GM12891 (cell line): Measurements from ENCODE around the gene NLGN1.

Experiments
- POLR2A ChIP-seq: IDR thresholded peaks from 2 replicates; pipeline ENCODE4 v1.6.1; 2011; ENCODE audit warnings: low read depth, low read length, control low read depth
- SPI1 ChIP-seq: IDR thresholded peaks from 2 replicates; pipeline ENCODE4 v1.6.1; 2011; ENCODE audit warnings: low read depth, low read length, control low read depth
- TAF1 ChIP-seq: IDR thresholded peaks from 2 replicates; pipeline ENCODE4 v1.6.1; 2011; ENCODE audit warnings: low read depth, low read length, control low read depth

DNA sequence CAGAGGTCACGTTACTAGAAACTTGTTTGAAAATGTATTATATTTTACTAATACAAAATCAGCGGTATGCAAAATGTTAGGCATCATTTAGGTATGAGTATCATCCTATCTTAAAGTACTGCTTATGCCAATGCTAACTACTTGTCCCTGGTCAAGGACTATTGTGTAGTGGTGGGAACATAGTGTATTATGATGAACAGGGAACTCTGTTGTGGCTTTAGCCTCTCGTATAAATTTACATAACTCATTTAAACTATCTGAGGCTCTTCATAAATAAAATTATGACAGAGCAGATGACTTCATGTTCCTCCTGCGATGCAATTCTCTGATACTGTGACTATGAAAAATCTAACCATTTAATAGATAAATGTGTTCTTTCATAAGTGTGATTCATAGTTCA lies 451.9 kb downstream of the NLGN1 start:
- TF ChIP-seq POLR2A (no peak), TAF1 (no peak), SPI1 (no peak)
